ENCODE measurements around the gene ACTR3C. TPM values are rescaled to one million over a fixed set of nuclear protein-coding genes. Genes with fewer than 3 reads are reported as not detected.
"Not testable (repeated sequence)": the region's sequence is repeated elsewhere in the genome, so short reads cannot be mapped to it uniquely, and the experiment has no call there.

The ACTR3C gene
- total RNA-seq, 4 donors from 2014 or later: 5.5 to 12.3 (median 9.4) TPM

DNA sequence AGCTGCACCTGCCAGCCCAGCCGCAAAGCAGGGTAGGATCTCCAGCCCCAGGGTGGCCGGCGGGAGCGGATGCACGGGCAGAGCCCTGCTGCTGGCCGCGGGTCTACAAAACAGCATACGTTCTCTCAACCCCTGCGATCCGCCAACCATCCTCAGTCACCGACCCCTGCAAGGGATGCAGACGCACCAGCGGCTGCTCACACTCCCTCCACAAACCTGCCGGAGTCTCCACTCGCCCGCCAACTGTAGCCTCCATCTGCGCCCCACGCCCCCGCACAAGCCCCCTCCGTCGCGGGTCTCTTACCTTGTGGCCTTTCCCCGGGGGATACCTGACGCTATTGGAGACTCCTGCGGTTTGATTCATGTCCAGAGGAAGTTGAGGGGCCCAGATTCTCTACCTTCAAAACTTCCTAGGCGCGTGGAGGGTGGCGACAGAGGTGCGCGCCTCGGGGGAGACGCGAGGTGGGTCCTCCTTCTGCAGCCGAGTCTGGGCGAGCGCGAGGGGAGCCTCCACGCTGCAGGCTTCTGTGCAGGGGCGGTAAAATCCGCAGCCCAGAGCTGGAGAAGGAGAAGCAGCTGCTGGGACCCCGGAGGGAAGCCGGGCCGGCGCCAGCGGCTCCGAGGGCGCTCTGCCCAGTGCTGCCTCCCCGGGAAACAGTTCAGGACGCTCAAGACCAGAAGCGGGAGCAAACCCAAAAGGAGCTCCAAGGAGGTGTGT lies 103.2 kb downstream of the ACTR3C start:
- H3K4me3 ChIP-seq (ENCODE audit: low read depth, poor library complexity, severe bottlenecking); intact Hi-C loops (cut with DNase I; ENCODE audit: low total_unique reads); DNase-seq (ENCODE audit: low spot score in 2 of 2): not testable (repeated sequence)
- 4 to 6% methylated on average over 19 to 20 of the region's 50 CpGs for WGBS, 2 donors

DNA sequence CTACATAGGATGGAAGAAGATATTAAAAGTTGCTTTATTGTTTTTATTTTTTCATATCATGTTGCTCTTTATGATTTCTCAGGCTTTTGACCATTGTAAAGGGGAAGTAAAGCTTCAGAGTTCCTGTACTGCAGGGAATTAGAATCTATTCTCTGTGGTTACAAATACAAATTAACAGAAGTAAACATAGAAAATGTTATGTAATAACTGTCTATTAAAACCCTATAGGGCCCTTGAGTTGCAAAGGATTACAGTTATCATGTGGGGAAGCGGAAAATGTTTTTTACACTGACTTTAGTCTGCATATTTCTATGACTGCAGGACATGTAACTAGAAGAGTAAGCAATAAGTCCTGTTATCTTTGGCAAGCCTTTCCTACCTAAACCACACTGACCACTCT lies 116.5 kb downstream of the ACTR3C start:
- intact Hi-C loops (cut with DNase I; ENCODE audit: low total_unique reads); H3K4me3 ChIP-seq (ENCODE audit: low read depth, poor library complexity, severe bottlenecking); DNase-seq (ENCODE audit: low spot score in 2 of 2): not testable (repeated sequence)
- WGBS, 2 donors: 88 to 91% methylated on average over 1 of the region's 1 CpG

DNA sequence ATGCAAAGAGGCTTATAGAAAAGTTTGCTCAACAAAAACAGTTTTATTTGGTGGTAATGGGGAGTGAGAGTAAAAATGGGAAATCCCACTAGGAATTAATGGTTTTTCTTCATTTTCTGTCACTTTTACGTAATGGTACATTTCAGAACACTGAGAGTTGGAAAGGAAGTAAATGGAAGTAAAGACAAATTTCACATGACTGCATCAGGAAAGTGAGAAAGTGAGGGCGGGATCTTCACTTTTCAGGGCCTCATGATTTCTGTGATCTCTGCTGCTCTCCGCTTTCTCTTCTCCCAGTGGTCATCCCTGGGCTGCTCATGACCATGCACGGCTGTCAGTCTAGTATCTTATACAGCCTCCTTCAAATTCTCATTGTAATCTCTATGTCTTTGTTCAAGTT lies 117.5 kb downstream of the ACTR3C start:
- WGBS, 2 donors: 82 to 87% methylated on average over 4 of the region's 4 CpGs
- DNase-seq (ENCODE audit: low spot score in 2 of 2); intact Hi-C loops (cut with DNase I; ENCODE audit: low total_unique reads); H3K4me3 ChIP-seq (ENCODE audit: low read depth, poor library complexity, severe bottlenecking): not testable (repeated sequence)

DNA sequence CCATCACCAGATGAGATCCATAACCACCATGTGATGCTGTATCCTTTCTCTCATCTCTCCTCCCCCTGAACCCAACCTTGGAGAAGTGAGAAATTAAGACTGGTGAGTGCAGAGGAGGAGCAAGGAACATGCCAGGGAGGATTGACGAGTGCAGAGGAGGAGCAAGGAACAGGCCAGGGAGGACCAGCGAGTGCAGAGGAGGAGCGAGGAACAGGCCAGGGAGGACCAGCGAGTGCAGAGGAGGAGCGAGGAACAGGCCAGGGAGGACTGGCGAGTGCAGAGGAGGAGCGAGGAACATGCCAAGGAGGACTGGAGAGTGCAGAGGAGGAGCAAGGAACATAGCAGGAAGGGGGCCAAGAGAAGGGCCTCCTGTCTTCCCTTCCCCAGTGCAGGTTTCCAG lies 118.8 kb downstream of the ACTR3C start:
- intact Hi-C loops (cut with DNase I; ENCODE audit: low total_unique reads); DNase-seq (ENCODE audit: low spot score in 2 of 2); H3K4me3 ChIP-seq (ENCODE audit: low read depth, poor library complexity, severe bottlenecking): not testable (repeated sequence)
- 83% methylated on average over 7 of the region's 7 CpGs for WGBS, 2 donors

DNA sequence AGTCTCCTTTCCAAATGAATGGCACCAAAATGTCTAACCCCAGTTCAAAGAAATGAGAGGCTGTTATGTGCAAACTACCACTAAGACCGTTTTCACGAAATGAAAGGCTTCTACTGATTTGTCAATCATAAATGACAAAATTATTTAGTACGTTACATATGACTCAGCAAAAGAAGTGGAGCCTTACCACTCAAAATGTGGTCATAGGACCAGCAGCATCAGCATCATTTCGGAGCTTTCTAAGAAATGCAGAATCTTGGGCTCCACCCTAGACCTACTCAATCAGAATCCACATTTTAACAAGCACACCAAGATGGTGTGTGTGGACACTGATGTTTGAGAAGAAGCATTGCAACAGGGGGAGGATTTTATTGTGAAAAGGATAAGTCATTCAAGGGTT lies 120.5 kb downstream of the ACTR3C start:
- H3K4me3 ChIP-seq (ENCODE audit: low read depth, poor library complexity, severe bottlenecking); DNase-seq (ENCODE audit: low spot score in 2 of 2); intact Hi-C loops (cut with DNase I; ENCODE audit: low total_unique reads): not testable (repeated sequence)
- 85 to 87% methylated on average over 4 of the region's 4 CpGs for WGBS, 2 donors

Other genes with a start within 250 kb of the ACTR3C start
- gene LRRC61, start 190 bp downstream of the ACTR3C start, total RNA-seq: 10 to 100 TPM; 16.6 to 26.0 (median 18.6) TPM
- 10 to 100 TPM in 3 of 4 donors, 1 to 10 TPM in 1; 9.8 to 30.0 (median 16.8) TPM for gene RARRES2, start 18.1 kb upstream of the ACTR3C start, total RNA-seq
- 10 to 100 TPM; 47.8 to 71.4 (median 63.9) TPM for gene REPIN1, start 45.3 kb upstream of the ACTR3C start, total RNA-seq
- 1 to 10 TPM; 1.4 to 3.8 (median 2.4) TPM for gene ZNF775, start 55.8 kb upstream of the ACTR3C start, total RNA-seq
- gene GIMAP8, start 127.1 kb upstream of the ACTR3C start, total RNA-seq: 10 to 100 TPM in 1 of 4 donors, 1 to 10 TPM in 3; 2.3 to 10.7 (median 3.4) TPM
- 1 to 10 TPM; 2.4 to 9.6 (median 5.3) TPM for gene GIMAP7, start 191.3 kb upstream of the ACTR3C start, total RNA-seq
- gene GIMAP4, start 243.8 kb upstream of the ACTR3C start, total RNA-seq: 10 to 100 TPM in 2 of 4 donors, 1 to 10 TPM in 2; 4.6 to 17.9 (median 8.1) TPM